ENCODE data around the gene NMBR.
A peak's percentile ranks its signal among the peaks of the same experiment; 100 is the strongest.
"Not testable (repeated sequence)": the region's sequence is repeated elsewhere in the genome, so short reads cannot be mapped to it uniquely, and the experiment has no call there.

The NMBR gene

GRCh38 chr6:142146828-142147662 lies at the start of gene NMBR, which contains the start of gene VTA1:
NMBR (minus strand) TSS chr6:142147122; CDS start chr6:142088658, 58,464 bp downstream.
VTA1 (plus strand) TSS chr6:142147263; CDS start chr6:142147288, 25 bp downstream.
- DNase-seq (ENCODE audit: low read depth), result peak; percentile 91

- no peak for DNase-seq (ENCODE audit: low read depth)
Observed at GRCh38 chr6:142195862-142196541, 49.1 kb upstream of the NMBR start.

GRCh38 chr6:142193621-142194020 lies 46.7 kb upstream of the NMBR start:
- no peak for DNase-seq (ENCODE audit: low read depth)

- no peak for DNase-seq (ENCODE audit: low read depth)
Observed at GRCh38 chr6:142192343-142192742, 45.4 kb upstream of the NMBR start.

GRCh38 chr6:142189057-142189456 lies 42.1 kb upstream of the NMBR start:
- no peak for DNase-seq (ENCODE audit: low read depth)

- not testable (repeated sequence) for DNase-seq (ENCODE audit: low read depth)
Observed at GRCh38 chr6:142188341-142188740, 41.4 kb upstream of the NMBR start.

GRCh38 chr6:142187209-142187608 lies 40.3 kb upstream of the NMBR start:
- no peak for DNase-seq (ENCODE audit: low read depth)

GRCh38 chr6:142185641-142186040 lies 38.7 kb upstream of the NMBR start:
- DNase-seq (ENCODE audit: low read depth), result no peak

- DNase-seq (ENCODE audit: low read depth), result no peak
Observed at GRCh38 chr6:142184307-142184706, 37.4 kb upstream of the NMBR start.

GRCh38 chr6:142183351-142183750 lies 36.4 kb upstream of the NMBR start:
- no peak for DNase-seq (ENCODE audit: low read depth)

- no peak for DNase-seq (ENCODE audit: low read depth)
Observed at GRCh38 chr6:142182004-142182403, 35.1 kb upstream of the NMBR start.

GRCh38 chr6:142178129-142178528 lies 31.2 kb upstream of the NMBR start:
- DNase-seq (ENCODE audit: low read depth), result no peak

- DNase-seq (ENCODE audit: low read depth), result no peak
Observed at GRCh38 chr6:142174703-142175102, 27.8 kb upstream of the NMBR start.

GRCh38 chr6:142173980-142174379 lies 27.1 kb upstream of the NMBR start:
- DNase-seq (ENCODE audit: low read depth), result no peak

- no peak for DNase-seq (ENCODE audit: low read depth)
Observed at GRCh38 chr6:142172758-142173157, 25.8 kb upstream of the NMBR start.

- no peak for DNase-seq (ENCODE audit: low read depth)
Observed at GRCh38 chr6:142171351-142171750, 24.4 kb upstream of the NMBR start.

- DNase-seq (ENCODE audit: low read depth), result no peak
Observed at GRCh38 chr6:142167486-142167885, 20.6 kb upstream of the NMBR start.

- no peak for DNase-seq (ENCODE audit: low read depth)
Observed at GRCh38 chr6:142167071-142167470, 20.1 kb upstream of the NMBR start.

- DNase-seq (ENCODE audit: low read depth), result no peak
Observed at GRCh38 chr6:142165227-142165626, 18.3 kb upstream of the NMBR start.

- DNase-seq (ENCODE audit: low read depth), result no peak
Observed at GRCh38 chr6:142162780-142163179, 15.9 kb upstream of the NMBR start.

- DNase-seq (ENCODE audit: low read depth), result not testable (repeated sequence)
Observed at GRCh38 chr6:142156758-142157068, 9.8 kb upstream of the NMBR start.

GRCh38 chr6:142155895-142156757 lies 9.2 kb upstream of the NMBR start:
- no peak for DNase-seq (ENCODE audit: low read depth)

- DNase-seq (ENCODE audit: low read depth), result no peak
Observed at GRCh38 chr6:142155091-142155490, 8.2 kb upstream of the NMBR start.

All from activated T-cell treated with anti-CD3 and anti-CD28 coated beads for 48 hours (primary cell).